Glomerular endothelial cell (primary cell): ENCODE measurements around the gene MRTFB. TPM values are rescaled to one million over a fixed set of nuclear protein-coding genes. Genes with fewer than 3 reads are reported as not detected.
"Not testable (repeated sequence)": the region's sequence is repeated elsewhere in the genome, so short reads cannot be mapped to it uniquely, and the experiment has no call there.

Source experiments
- DNase-seq: peaks from one replicate; pipeline ENCODE4 v3.0.0-alpha.2; 2011; ENCODE audit warnings: low read depth, low spot score; ENCODE audit errors: extremely low read depth
- total RNA-seq: library from RNA; depleted of rRNA; stranded (reverse); fragments of >200 nt; gene quantifications from 2 replicates; pipeline ENCODE4 v1.2.3, GENCODE V29; 2015

The MRTFB gene
- total RNA-seq, 1 donor from 2014 or later: 26.8 TPM

GRCh38 chr16:14180481-14180944 is 109.4 kb downstream of the MRTFB start:
- DNase-seq: no peak

- DNase-seq: no peak
Measured at GRCh38 chr16:14181371-14182050, 110.4 kb downstream of the MRTFB start.

GRCh38 chr16:14182999-14183398 is 111.9 kb downstream of the MRTFB start:
- DNase-seq: no peak

- DNase-seq: not testable (repeated sequence)
Measured at GRCh38 chr16:14183962-14184361, 112.8 kb downstream of the MRTFB start.

- no peak for DNase-seq
Measured at GRCh38 chr16:14186007-14186794, 115.1 kb downstream of the MRTFB start.

- DNase-seq: no peak
Measured at GRCh38 chr16:14186795-14187221, 115.7 kb downstream of the MRTFB start.

GRCh38 chr16:14187517-14188338 is 116.6 kb downstream of the MRTFB start:
- DNase-seq: no peak

- DNase-seq: no peak
Measured at GRCh38 chr16:14193316-14193871, 122.3 kb downstream of the MRTFB start.

- no peak for DNase-seq
Measured at GRCh38 chr16:14194721-14195120, 123.6 kb downstream of the MRTFB start.

- peak; percentile 10 for DNase-seq
Measured at GRCh38 chr16:14196011-14196410, 124.9 kb downstream of the MRTFB start.

GRCh38 chr16:14196539-14196938 is 125.4 kb downstream of the MRTFB start:
- DNase-seq: peak; percentile 20

- DNase-seq: no peak
Measured at GRCh38 chr16:14198012-14198411, 126.9 kb downstream of the MRTFB start.

GRCh38 chr16:14198572-14198971 is 127.5 kb downstream of the MRTFB start:
- DNase-seq: no peak

- no peak for DNase-seq
Measured at GRCh38 chr16:14199199-14199598, 128.1 kb downstream of the MRTFB start.

- no peak for DNase-seq
Measured at GRCh38 chr16:14199624-14200023, 128.5 kb downstream of the MRTFB start.

- DNase-seq: no peak
Measured at GRCh38 chr16:14202095-14202494, 131.0 kb downstream of the MRTFB start.

GRCh38 chr16:14202697-14203096 is 131.6 kb downstream of the MRTFB start:
- DNase-seq: no peak

- DNase-seq: no peak
Measured at GRCh38 chr16:14203166-14203565, 132.0 kb downstream of the MRTFB start.

- no peak for DNase-seq
Measured at GRCh38 chr16:14205666-14206065, 134.5 kb downstream of the MRTFB start.

- DNase-seq: no peak
Measured at GRCh38 chr16:14211856-14212543, 140.9 kb downstream of the MRTFB start.
